AG09319 (cell line): Measurements from ENCODE around the gene IST1.

Source experiments
- DNase-seq: peaks from one replicate; pipeline ENCODE4 v3.0.0-alpha.2; 2010; ENCODE audit warnings: low read depth; ENCODE audit errors: extremely low read depth
- TF ChIP-seq, protein P1 (sequence below): IDR thresholded peaks from 2 replicates; pipeline ENCODE4 v1.5.1; 2011; ENCODE audit warnings: low read depth, mild to moderate bottlenecking, inconsistent platforms, low read length, moderate library complexity

The IST1 gene

DNA sequence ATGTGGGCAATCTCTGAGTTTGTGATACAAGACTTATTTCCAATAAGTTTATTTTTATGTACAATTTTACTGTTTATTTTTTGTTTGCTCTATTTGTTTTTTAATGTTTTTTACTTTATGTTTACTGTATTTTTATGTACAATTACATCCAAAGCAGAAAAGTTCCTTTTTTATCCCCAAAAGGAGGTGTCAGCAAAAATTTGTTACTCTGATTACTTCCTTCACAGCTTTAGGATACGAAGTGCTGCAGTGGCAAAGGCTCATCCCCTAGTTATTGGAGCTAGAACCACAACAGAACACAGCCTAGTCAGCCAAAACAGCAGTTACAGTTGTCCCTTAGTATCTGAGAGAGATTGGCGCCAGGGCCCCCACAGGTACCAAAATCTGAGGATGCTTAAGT lies 35.7 kb downstream of the IST1 start:
- TF ChIP-seq, protein P1, sequence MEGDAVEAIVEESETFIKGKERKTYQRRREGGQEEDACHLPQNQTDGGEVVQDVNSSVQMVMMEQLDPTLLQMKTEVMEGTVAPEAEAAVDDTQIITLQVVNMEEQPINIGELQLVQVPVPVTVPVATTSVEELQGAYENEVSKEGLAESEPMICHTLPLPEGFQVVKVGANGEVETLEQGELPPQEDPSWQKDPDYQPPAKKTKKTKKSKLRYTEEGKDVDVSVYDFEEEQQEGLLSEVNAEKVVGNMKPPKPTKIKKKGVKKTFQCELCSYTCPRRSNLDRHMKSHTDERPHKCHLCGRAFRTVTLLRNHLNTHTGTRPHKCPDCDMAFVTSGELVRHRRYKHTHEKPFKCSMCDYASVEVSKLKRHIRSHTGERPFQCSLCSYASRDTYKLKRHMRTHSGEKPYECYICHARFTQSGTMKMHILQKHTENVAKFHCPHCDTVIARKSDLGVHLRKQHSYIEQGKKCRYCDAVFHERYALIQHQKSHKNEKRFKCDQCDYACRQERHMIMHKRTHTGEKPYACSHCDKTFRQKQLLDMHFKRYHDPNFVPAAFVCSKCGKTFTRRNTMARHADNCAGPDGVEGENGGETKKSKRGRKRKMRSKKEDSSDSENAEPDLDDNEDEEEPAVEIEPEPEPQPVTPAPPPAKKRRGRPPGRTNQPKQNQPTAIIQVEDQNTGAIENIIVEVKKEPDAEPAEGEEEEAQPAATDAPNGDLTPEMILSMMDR: no peak
- no peak for DNase-seq

DNA sequence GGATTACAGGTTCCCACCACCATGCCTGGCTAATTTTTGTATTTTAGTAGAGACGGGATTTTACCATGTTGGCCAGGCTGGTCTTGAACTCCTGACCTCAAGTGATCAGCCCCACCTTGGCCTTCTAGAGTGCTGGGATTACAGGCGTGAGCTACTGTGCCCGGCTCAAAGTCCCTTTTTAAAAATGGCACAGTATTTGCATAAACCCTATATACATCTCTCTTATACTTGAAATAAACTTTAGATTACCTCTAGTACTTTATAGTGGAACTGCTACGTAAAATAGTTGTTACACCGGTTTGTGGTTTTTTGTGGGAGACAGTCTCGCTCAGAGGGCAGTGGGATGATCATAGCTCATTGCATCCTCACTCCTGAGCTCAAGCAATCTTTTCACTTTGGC lies 36.3 kb downstream of the IST1 start:
- DNase-seq: no peak
- TF ChIP-seq, protein P1: no peak

DNA sequence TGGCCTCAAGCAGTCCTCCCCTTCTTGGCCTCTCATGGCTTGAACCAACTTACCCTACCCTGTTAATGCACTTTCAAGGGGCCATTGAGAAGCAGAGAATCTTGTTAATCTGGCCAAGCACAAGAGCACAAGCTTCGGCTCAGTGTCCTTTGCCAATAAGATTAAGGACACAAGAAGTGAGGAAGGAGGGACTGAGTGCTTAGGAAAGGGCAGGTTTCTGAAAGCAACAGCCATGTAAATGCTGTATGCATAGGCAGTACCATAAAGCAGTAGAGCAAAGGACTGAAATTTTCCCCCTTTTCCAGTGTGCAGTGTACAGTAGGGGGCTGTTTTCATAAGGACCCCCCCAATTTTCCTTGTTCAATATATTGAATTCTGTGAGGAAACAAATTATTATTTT lies 37.7 kb downstream of the IST1 start:
- TF ChIP-seq, protein P1: no peak
- no peak for DNase-seq

DNA sequence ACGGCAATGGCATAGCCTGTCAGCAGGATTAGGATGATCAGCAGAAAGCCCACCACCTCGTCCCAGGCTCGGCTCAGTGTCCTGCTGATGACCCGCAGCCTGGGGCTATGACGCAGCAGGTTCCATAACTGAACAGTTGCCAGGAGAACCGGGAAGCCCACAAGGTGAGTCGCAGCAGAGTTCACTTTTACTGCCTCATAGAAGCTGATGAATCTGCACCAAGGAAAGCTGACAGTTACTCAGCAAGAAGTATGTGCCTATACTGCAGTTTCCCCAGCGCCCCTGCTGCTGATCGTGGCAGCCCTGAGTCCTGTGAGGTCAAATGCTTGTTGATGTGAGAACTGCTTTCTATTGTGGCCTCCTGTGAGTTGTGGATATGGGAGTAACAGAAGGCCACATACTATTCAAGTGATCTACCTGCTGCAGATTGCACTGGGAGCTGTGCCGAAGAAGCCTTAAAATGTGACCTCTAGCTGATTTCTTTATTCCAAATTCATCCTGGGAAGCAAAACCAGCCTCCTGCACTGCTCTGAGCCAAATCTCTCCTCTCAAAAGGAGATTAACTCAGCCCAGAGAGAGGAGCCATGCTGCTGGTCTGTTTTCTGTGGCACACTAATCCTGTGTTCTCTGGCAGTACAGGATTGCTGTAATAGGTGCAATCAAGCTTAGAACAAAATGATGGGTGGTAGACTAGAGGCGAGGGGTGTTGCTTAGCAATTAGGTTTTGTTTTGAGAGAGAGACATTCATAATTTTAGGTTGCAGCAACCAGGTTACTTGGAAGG lies 38.8 kb downstream of the IST1 start:
- no peak for DNase-seq
- TF ChIP-seq, protein P1: no peak

DNA sequence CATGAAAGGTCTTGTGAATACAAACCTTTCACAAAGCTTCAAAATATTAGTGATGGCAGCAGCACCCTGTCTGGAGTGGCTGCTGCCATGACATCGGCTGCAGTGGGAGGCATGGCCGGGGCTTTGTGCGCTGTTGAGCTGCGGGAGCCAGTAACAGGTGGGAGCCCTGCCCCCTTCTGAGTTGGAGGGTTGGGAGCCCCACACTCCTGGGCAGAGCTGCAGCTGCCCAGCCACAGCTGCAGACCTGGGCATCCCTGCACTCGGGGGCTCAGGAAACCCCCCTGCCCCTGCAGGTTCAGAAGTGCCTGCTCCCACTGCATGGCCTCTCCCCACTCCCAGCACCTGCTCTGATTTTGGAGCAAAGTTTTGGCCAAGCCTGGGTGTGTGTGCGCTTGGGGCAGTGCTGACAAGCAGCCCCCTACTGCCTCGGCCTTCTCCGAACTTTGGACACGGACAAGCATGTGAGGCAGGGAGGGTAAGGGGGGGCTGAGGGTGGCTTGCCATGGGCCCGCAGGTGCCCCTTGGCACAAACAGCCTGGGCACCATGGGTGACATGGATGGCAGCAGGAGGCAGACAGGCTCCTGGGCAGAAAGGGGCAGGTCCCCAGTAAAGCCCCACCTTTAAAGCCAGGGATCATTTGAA lies 42.7 kb downstream of the IST1 start:
- DNase-seq: no peak
- TF ChIP-seq, protein P1: no peak

DNA sequence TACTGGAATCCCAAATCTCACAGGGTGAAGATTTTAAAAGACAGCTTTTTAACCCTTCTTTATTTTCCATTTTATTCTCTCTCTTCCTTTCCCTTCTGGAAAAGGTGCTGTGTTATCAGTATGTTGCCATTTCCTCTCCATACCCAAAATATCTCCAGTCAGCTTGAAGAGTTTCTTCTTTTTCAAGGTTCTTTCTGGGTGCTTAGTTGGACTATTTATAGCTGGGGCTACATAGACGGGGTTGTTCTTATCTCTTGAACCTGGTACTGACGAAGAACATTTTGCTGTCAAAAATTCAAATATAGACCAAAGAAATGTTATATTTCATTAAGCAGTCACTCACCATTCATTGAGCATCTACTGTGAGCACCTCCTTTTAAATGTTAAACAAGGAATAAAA lies 48.6 kb downstream of the IST1 start:
- no peak for DNase-seq
- TF ChIP-seq, protein P1: no peak

DNA sequence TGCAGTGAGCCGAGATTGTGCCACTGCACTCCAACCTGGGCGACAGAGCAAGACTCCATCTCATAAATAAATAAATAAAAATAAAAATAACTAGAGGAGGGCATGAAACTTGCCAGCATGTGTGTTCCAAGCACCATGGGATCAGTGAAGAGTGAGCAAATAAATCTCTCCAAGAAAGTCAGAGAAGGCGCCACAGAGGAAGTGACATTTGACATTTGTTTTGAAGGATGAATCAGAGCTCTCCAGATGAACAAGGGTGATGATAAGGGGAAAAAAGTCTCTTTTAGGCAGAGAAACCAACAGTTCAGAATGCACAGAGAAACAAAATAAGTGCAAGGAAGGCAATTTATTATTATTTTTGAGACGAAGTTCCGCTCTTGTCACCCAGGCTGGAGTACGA lies 50.3 kb downstream of the IST1 start:
- TF ChIP-seq, protein P1: no peak
- no peak for DNase-seq
